Liver (tissue), 9 donors: Measurements from ENCODE around the gene PWWP2B. TPM values are rescaled to one million over a fixed set of nuclear protein-coding genes. Genes with fewer than 3 reads are reported as not detected.

Source experiments
- DNase-seq: peaks from one replicate; pipeline ENCODE4 v3.0.0-alpha.2; 2017; ENCODE audit warnings: low spot score
- H3K27ac ChIP-seq, 2 donors: one replicate each; pipeline ENCODE4 v1.7.0; 2013; ENCODE audit warnings: inconsistent platforms in 2 of 2, low read length in 2 of 2, control low read depth in 1 of 2, low read depth in 1 of 2, mild to moderate bottlenecking in 1 of 2
- H3K27me3 ChIP-seq, 4 donors: one replicate each; pipeline versions ENCODE4 v1.6.1 to v1.7.0; 2013; ENCODE audit warnings: low read length in 3 of 4, inconsistent platforms in 1 of 4, mild to moderate bottlenecking in 1 of 4, moderate library complexity in 1 of 4; ENCODE audit not compliant: control insufficient read depth in 4 of 4, insufficient read depth in 4 of 4
- H3K36me3 ChIP-seq, 4 donors: one replicate each; pipeline versions ENCODE4 v1.6.1 to v1.7.0; 2013; ENCODE audit warnings: low read length in 3 of 4, mild to moderate bottlenecking in 3 of 4, low read depth in 1 of 4, moderate library complexity in 1 of 4; ENCODE audit not compliant: control insufficient read depth in 4 of 4, insufficient read depth in 3 of 4
- H3K4me1 ChIP-seq, 4 donors: one replicate each; pipeline versions ENCODE4 v1.6.1 to v1.7.0; 2013; ENCODE audit warnings: low read length in 3 of 4, mild to moderate bottlenecking in 3 of 4, moderate library complexity in 1 of 4; ENCODE audit not compliant: control insufficient read depth in 4 of 4, insufficient read depth in 4 of 4
- H3K4me3 ChIP-seq, 3 donors: one replicate each; pipeline versions ENCODE4 v1.6.1 to v1.7.0; 2013; ENCODE audit warnings: low read length in 3 of 3, control low read depth in 1 of 3, low read depth in 1 of 3, mild to moderate bottlenecking in 1 of 3
- H3K9ac ChIP-seq, 2 donors: one replicate each; pipeline ENCODE4 v1.7.0; 2013; ENCODE audit warnings: low read length in 2 of 2, mild to moderate bottlenecking in 2 of 2, moderate library complexity in 2 of 2, control low read depth in 1 of 2, low read depth in 1 of 2
- H3K9me3 ChIP-seq, 4 donors: one replicate each; pipeline versions ENCODE4 v1.6.1 to v1.7.0; 2013; ENCODE audit warnings: low read length in 3 of 4; ENCODE audit not compliant: control insufficient read depth in 4 of 4
- ATF3 ChIP-seq: IDR thresholded peaks from 2 replicates; pipeline ENCODE4 v1.6.1; 2016; ENCODE audit warnings: antibody characterized with exemption
- CTCF ChIP-seq: fragments of 150-350 bp; IDR thresholded peaks from 2 replicates; pipeline ENCODE4 v1.5.1; 2017; ENCODE audit warnings: improper control_type of control experiment, low read depth, low read length; ENCODE audit not compliant: missing input control
- FOXA1 ChIP-seq: IDR thresholded peaks from 2 replicates; pipeline ENCODE4 v1.6.1; 2016; ENCODE audit warnings: antibody characterized with exemption
- FOXA2 ChIP-seq: IDR thresholded peaks from 2 replicates; pipeline ENCODE4 v1.6.1; 2016; ENCODE audit warnings: antibody characterized with exemption
- GABPA ChIP-seq, 2 donors: IDR thresholded peaks in 1 of 2; conservative IDR thresholded peaks in 1 of 2; 2 replicates each; pipeline ENCODE4 v1.6.1; 2016; ENCODE audit warnings: antibody characterized with exemption in 2 of 2, mild to moderate bottlenecking in 1 of 2, moderate library complexity in 1 of 2
- HNF4G ChIP-seq: IDR thresholded peaks from 2 replicates; pipeline ENCODE4 v1.6.1; 2016; ENCODE audit warnings: antibody characterized with exemption
- JUND ChIP-seq, 2 donors: IDR thresholded peaks; 2 replicates each; pipeline ENCODE4 v1.6.1; 2016; ENCODE audit warnings: antibody characterized with exemption in 2 of 2
- MAX ChIP-seq: IDR thresholded peaks from 2 replicates; pipeline ENCODE4 v1.6.1; 2016; ENCODE audit warnings: antibody characterized with exemption
- NR2F2 ChIP-seq: IDR thresholded peaks from 2 replicates; pipeline ENCODE4 v1.6.1; 2016; ENCODE audit warnings: antibody characterized with exemption
- RAD21 ChIP-seq, 2 donors: IDR thresholded peaks; 2 replicates each; pipeline ENCODE4 v1.6.1; 2016; ENCODE audit warnings: antibody characterized with exemption in 2 of 2, mild to moderate bottlenecking in 2 of 2
- REST ChIP-seq: IDR thresholded peaks from 2 replicates; pipeline ENCODE4 v1.6.1; 2016; ENCODE audit warnings: antibody characterized with exemption, mild to moderate bottlenecking
- RXRA ChIP-seq, 2 donors: IDR thresholded peaks; 2 replicates each; pipeline ENCODE4 v1.6.1; 2017 to 2018; ENCODE audit warnings: antibody characterized with exemption in 2 of 2, mild to moderate bottlenecking in 1 of 2
- SP1 ChIP-seq: IDR thresholded peaks from 2 replicates; pipeline ENCODE4 v1.6.1; 2018; ENCODE audit warnings: antibody characterized with exemption, mild to moderate bottlenecking
- YY1 ChIP-seq: IDR thresholded peaks from 2 replicates; pipeline ENCODE4 v1.6.1; 2016; ENCODE audit warnings: antibody characterized with exemption, mild to moderate bottlenecking
- ZBTB33 ChIP-seq: IDR thresholded peaks from 2 replicates; pipeline ENCODE4 v1.6.1; 2016; ENCODE audit warnings: antibody characterized with exemption
- WGBS: extraction: QIAGEN DNeasy Blood & Tissue Kit; methylation state at CpG from one replicate; pipeline ENCODE4 v1.1.7; 2013; 5-methylcytosine and 5-hydroxymethylcytosine counted together
- polyA plus RNA-seq, 2 donors: library from polyadenylated mRNA; stranded (reverse) in 1 of 2; unstranded in 1 of 2; fragments of 200-250 nt in 1 of 2; fragments of >200 nt in 1 of 2; fragmentation: Nextera tagmentation in 1 of 2; extraction: Ambion mirVana in 1 of 2; gene quantifications; one replicate each; pipeline versions ENCODE4 v1.2.1 to v1.2.3, GENCODE V29; 2013 to 2015
- total RNA-seq, 2 donors: library from RNA; depleted of rRNA; stranded (reverse); fragments of >200 nt; gene quantifications; one replicate each; pipeline ENCODE4 v1.2.3, GENCODE V29; 2014
- donor health status: healthy.
- donor health status: healthy.
- donor health status: healthy.
- donor health status: healthy.
- donor health status: healthy.

The PWWP2B gene
- total and polyA plus RNA-seq, 4 donors = 0.75 to 4.2 (median 3.6) TPM

GRCh38 chr10:132421847-132422751 lies 25.1 kb downstream of the PWWP2B start:
- H3K9me3 ChIP-seq = no peaks in the 10 kb centered on the region
- no peaks in the 10 kb centered on the region for H3K36me3 ChIP-seq
- no peaks in the 10 kb centered on the region for H3K27me3 ChIP-seq
- no peak overlapping the region for H3K9ac ChIP-seq
- TF ChIP-seq MAX = no peak
- no peak for TF ChIP-seq SP1
- no peak for TF ChIP-seq ZBTB33
- TF ChIP-seq RAD21 (IDR thresholded peaks at IDR 0.05) = no peak
- no peak for TF ChIP-seq FOXA1
- no peak for TF ChIP-seq JUND (IDR thresholded peaks at IDR 0.05)
- TF ChIP-seq HNF4G = no peak
- TF ChIP-seq GABPA (IDR thresholded peaks at IDR 0.05 in 1 of 2, conservative IDR thresholded peaks at IDR 0.05 in 1 of 2) = no peak
- no peak for TF ChIP-seq NR2F2
- no peak for TF ChIP-seq REST
- TF ChIP-seq RXRA (IDR thresholded peaks at IDR 0.05) = no peak
- no peak for TF ChIP-seq ATF3
- TF ChIP-seq FOXA2 = no peak
- H3K27ac ChIP-seq = peak overlapping the region; percentile 73 to 85
- H3K4me3 ChIP-seq = no peak overlapping the region
- no peak for DNase-seq
- peaks cover 0 to 13% (median 7%) of the 10 kb centered on the region in 4 donors for H3K4me1 ChIP-seq
- 76% methylated on average over 30 of the region's 30 CpGs for WGBS

GRCh38 chr10:132422903-132423825 lies 26.2 kb downstream of the PWWP2B start:
- Histone ChIP-seq H3K4me3 (no peak overlapping the region), H3K9me3 (no peaks in the 10 kb centered on the region), H3K4me1 (peaks cover 0 to 13% (median 7%) of the 10 kb centered on the region in 4 donors), H3K36me3 (no peaks in the 10 kb centered on the region), H3K27ac (peak overlapping the region; percentile 49 to 85), H3K9ac (no peak overlapping the region), H3K27me3 (no peaks in the 10 kb centered on the region)
- no peak for DNase-seq
- 83% methylated on average over 26 of the region's 26 CpGs for WGBS
- TF ChIP-seq HNF4G = no peak
- TF ChIP-seq CTCF = no peak
- no peak for TF ChIP-seq YY1
- no peak for TF ChIP-seq SP1
- TF ChIP-seq ZBTB33 = no peak
- TF ChIP-seq REST = no peak
- no peak for TF ChIP-seq FOXA1
